ENCODE data around the gene NPLOC4.
"Not testable (repeated sequence)": the region's sequence is repeated elsewhere in the genome, so short reads cannot be mapped to it uniquely, and the experiment has no call there.

NPLOC4 gene

GRCh38 chr17:81584771-81585170 is 52.1 kb downstream of the NPLOC4 start:
- DNase-seq (ENCODE audit: low read depth in 2 of 2), result not testable (repeated sequence)

GRCh38 chr17:81583589-81584342 is 53.1 kb downstream of the NPLOC4 start:
- no peak for DNase-seq (ENCODE audit: low read depth in 2 of 2)

GRCh38 chr17:81582749-81583148 is 54.2 kb downstream of the NPLOC4 start:
- DNase-seq (ENCODE audit: low read depth in 2 of 2), result no peak

- DNase-seq (ENCODE audit: low read depth in 2 of 2), result no peak
Measured at GRCh38 chr17:81582341-81582740, 54.6 kb downstream of the NPLOC4 start.

GRCh38 chr17:81581758-81582157 is 55.2 kb downstream of the NPLOC4 start:
- DNase-seq (ENCODE audit: low read depth in 2 of 2), result no peak

GRCh38 chr17:81580481-81580880 is 56.4 kb downstream of the NPLOC4 start:
- DNase-seq (ENCODE audit: low read depth in 2 of 2), result no peak

GRCh38 chr17:81579821-81580321 is 57.0 kb downstream of the NPLOC4 start:
- DNase-seq (ENCODE audit: low read depth in 2 of 2), result no peak

GRCh38 chr17:81579298-81579697 is 57.6 kb downstream of the NPLOC4 start:
- no peak for DNase-seq (ENCODE audit: low read depth in 2 of 2)

GRCh38 chr17:81578561-81579225 is 58.2 kb downstream of the NPLOC4 start:
- no peak for DNase-seq (ENCODE audit: low read depth in 2 of 2)

- DNase-seq (ENCODE audit: low read depth in 2 of 2), result no peak
Measured at GRCh38 chr17:81578038-81578441, 58.9 kb downstream of the NPLOC4 start.

GRCh38 chr17:81577278-81578000 is 59.5 kb downstream of the NPLOC4 start:
- no peak for DNase-seq (ENCODE audit: low read depth in 2 of 2)

GRCh38 chr17:81576621-81577277 is 60.2 kb downstream of the NPLOC4 start:
- DNase-seq (ENCODE audit: low read depth in 2 of 2), result no peak

- DNase-seq (ENCODE audit: low read depth in 2 of 2), result no peak
Measured at GRCh38 chr17:81575836-81576235, 61.1 kb downstream of the NPLOC4 start.

- DNase-seq (ENCODE audit: low read depth in 2 of 2), result no peak
Measured at GRCh38 chr17:81574643-81574956, 62.3 kb downstream of the NPLOC4 start.

- DNase-seq (ENCODE audit: low read depth in 2 of 2), result no peak
Measured at GRCh38 chr17:81573794-81574642, 62.9 kb downstream of the NPLOC4 start.

- no peak for DNase-seq (ENCODE audit: low read depth in 2 of 2)
Measured at GRCh38 chr17:81572563-81573168, 64.2 kb downstream of the NPLOC4 start.

GRCh38 chr17:81570964-81571363 is 65.9 kb downstream of the NPLOC4 start:
- no peak for DNase-seq (ENCODE audit: low read depth in 2 of 2)

GRCh38 chr17:81569986-81570514 is 66.9 kb downstream of the NPLOC4 start:
- no peak for DNase-seq (ENCODE audit: low read depth in 2 of 2)

- no peak for DNase-seq (ENCODE audit: low read depth in 2 of 2)
Measured at GRCh38 chr17:81568416-81568815, 68.5 kb downstream of the NPLOC4 start.

- no peak for DNase-seq (ENCODE audit: low read depth in 2 of 2)
Measured at GRCh38 chr17:81567191-81567590, 69.7 kb downstream of the NPLOC4 start.
